ENCODE results near the gene CTPS1. TPM values are rescaled to one million over a fixed set of nuclear protein-coding genes. Genes with fewer than 3 reads are reported as not detected.

Gene CTPS1
- total RNA-seq, 1 experiment from 2014 or later: 66.4 TPM

DNA sequence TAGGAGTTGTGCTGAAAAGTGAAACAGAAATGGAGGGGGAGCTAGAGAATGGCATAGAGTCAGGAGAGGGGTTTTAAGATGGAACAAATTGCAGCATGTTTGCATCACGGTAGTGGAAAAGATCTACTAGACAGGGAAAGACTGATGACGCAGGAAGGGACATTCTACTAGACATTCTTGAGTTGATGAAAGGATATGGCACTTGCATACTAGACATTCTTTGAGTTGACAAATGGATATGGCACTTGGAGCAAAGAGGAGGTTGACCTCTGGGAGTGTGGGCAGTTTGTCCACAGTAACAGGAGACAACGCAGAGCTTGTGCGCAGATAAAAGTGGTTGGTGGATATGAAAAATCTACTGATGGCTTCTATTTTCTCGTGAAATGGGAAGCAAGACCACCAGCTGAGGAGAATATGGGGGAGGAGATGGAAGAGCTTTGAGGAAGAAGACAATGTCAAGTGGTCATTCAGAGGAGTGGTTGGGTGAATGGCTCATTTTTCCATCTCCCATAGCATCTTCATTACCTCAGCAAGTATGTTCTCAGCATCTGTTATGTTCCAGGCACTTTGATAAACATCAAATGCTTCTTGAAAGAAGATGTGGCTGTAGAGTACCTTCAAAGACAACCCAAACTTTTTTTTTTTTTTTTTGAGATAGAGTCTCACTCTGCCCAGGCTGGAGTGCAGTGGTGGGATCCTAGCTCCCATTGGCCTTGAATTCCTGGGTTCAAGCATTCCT is 2.4 kb upstream of the CTPS1 start:
- Histone ChIP-seq H3K27me3 (ENCODE audit: insufficient read depth, low read length) (no peaks in the 10 kb centered on the region), H3K27ac (ENCODE audit: low read depth, low read length) (no peak overlapping the region), H3K9me3 (ENCODE audit: control insufficient read depth in 1 of 2, insufficient read depth in 1 of 2, low read depth in 1 of 2, low read length in 2 of 2) (no peaks in the 10 kb centered on the region), H3K4me3 (replicated peaks in 1 of 2; ENCODE audit: low read depth in 1 of 2, low read length in 2 of 2) (no peak overlapping the region), H3K79me2 (ENCODE audit: insufficient read depth, low read length) (peaks cover 22% of the 10 kb centered on the region), H3K4me2 (ENCODE audit: low read length) (0 out of 2 replicates have a peak overlapping the region, but pooled peaks have one; percentile 7), H3K9me2 (ENCODE audit: insufficient read depth) (no peaks in the 10 kb centered on the region), H3K9ac (ENCODE audit: low read length) (no peak overlapping the region), H2AFZ (ENCODE audit: low read depth, low read length, poor library complexity, severe bottlenecking) (no peak overlapping the region), H3K4me1 (ENCODE audit: control insufficient read depth in 1 of 2, insufficient read depth in 2 of 2, low read length in 2 of 2) (peaks cover 7 to 45% of the 10 kb centered on the region in 2 experiments; a peak in 3 of 4 replicates), H3K36me3 (ENCODE audit: control insufficient read depth in 1 of 2, insufficient read depth in 2 of 2, low read length in 2 of 2) (no peaks in the 10 kb centered on the region; a peak in 1 of 4 replicates), H4K20me1 (ENCODE audit: insufficient read depth) (peaks cover 3% of the 10 kb centered on the region; the same call in 1 of the 2 replicates)
- ChIA-PET CTCF (no interaction called here), POLR2A (no interaction called here), RAD21 (ENCODE audit: low non-redundant PET in 1 of 2, low total read pairs in 2 of 2, uncharacterized antibody in 2 of 2, unreplicated experiment in 2 of 2) (no interaction called here)
- intact Hi-C loops (cut with micrococcal nuclease): no loop called here
- TF ChIP-seq YY1 (IDR thresholded peaks at IDR 0.05; ENCODE audit: extremely low read depth, insufficient replicate concordance, low read depth, low read length): no peak
- TF ChIP-seq, protein P1, sequence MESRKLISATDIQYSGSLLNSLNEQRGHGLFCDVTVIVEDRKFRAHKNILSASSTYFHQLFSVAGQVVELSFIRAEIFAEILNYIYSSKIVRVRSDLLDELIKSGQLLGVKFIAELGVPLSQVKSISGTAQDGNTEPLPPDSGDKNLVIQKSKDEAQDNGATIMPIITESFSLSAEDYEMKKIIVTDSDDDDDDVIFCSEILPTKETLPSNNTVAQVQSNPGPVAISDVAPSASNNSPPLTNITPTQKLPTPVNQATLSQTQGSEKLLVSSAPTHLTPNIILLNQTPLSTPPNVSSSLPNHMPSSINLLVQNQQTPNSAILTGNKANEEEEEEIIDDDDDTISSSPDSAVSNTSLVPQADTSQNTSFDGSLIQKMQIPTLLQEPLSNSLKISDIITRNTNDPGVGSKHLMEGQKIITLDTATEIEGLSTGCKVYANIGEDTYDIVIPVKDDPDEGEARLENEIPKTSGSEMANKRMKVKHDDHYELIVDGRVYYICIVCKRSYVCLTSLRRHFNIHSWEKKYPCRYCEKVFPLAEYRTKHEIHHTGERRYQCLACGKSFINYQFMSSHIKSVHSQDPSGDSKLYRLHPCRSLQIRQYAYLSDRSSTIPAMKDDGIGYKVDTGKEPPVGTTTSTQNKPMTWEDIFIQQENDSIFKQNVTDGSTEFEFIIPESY (IDR thresholded peaks at IDR 0.05; ENCODE audit: extremely low read depth, insufficient replicate concordance, low read length): no peak
- TF ChIP-seq, protein P2, sequence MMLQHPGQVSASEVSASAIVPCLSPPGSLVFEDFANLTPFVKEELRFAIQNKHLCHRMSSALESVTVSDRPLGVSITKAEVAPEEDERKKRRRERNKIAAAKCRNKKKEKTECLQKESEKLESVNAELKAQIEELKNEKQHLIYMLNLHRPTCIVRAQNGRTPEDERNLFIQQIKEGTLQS (IDR thresholded peaks at IDR 0.05): no peak
- TF ChIP-seq, protein P3, sequence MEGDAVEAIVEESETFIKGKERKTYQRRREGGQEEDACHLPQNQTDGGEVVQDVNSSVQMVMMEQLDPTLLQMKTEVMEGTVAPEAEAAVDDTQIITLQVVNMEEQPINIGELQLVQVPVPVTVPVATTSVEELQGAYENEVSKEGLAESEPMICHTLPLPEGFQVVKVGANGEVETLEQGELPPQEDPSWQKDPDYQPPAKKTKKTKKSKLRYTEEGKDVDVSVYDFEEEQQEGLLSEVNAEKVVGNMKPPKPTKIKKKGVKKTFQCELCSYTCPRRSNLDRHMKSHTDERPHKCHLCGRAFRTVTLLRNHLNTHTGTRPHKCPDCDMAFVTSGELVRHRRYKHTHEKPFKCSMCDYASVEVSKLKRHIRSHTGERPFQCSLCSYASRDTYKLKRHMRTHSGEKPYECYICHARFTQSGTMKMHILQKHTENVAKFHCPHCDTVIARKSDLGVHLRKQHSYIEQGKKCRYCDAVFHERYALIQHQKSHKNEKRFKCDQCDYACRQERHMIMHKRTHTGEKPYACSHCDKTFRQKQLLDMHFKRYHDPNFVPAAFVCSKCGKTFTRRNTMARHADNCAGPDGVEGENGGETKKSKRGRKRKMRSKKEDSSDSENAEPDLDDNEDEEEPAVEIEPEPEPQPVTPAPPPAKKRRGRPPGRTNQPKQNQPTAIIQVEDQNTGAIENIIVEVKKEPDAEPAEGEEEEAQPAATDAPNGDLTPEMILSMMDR (IDR thresholded peaks at IDR 0.05 in 2 of 3, conservative IDR thresholded peaks at IDR 0.05 in 1 of 3; ENCODE audit: borderline replicate concordance in 1 of 3, insufficient read depth in 1 of 3, low read depth in 2 of 3, low read length in 2 of 3): no peak
- TF ChIP-seq TCF7L2 (IDR thresholded peaks at IDR 0.05; ENCODE audit: borderline replicate concordance, extremely low read depth, insufficient read depth, insufficient read length): no peak
- TF ChIP-seq CBX3 (IDR thresholded peaks at IDR 0.05; ENCODE audit: low read depth): no peak
- TF ChIP-seq ZNF274 (IDR thresholded peaks at IDR 0.05; ENCODE audit: low read depth, low read length): no peak
- no peak for TF ChIP-seq ZFX (IDR thresholded peaks at IDR 0.05)
- TF ChIP-seq JUND (IDR thresholded peaks at IDR 0.05): no peak
- TF ChIP-seq ELF1 (IDR thresholded peaks at IDR 0.05; ENCODE audit: borderline replicate concordance, low read depth): no peak
- no peak for TF ChIP-seq SIN3A (IDR thresholded peaks at IDR 0.05; ENCODE audit: low read depth)
- no peak for TF ChIP-seq EZH2 (IDR thresholded peaks at IDR 0.05)
- no peak for TF ChIP-seq SP1 (IDR thresholded peaks at IDR 0.05; ENCODE audit: low read depth)
- TF ChIP-seq CEBPB (IDR thresholded peaks at IDR 0.05; ENCODE audit: low read depth): no peak
- TF ChIP-seq EZH2phosphoT487 (IDR thresholded peaks at IDR 0.05; ENCODE audit: borderline replicate concordance): no peak
- no peak for TF ChIP-seq POLR2A (IDR thresholded peaks at IDR 0.05; ENCODE audit: borderline replicate concordance, extremely low read depth, insufficient read depth, insufficient read length)
- TF ChIP-seq FOSL1 (IDR thresholded peaks at IDR 0.05; ENCODE audit: low read depth): no peak
- TF ChIP-seq RAD21 (IDR thresholded peaks at IDR 0.05; ENCODE audit: low read depth): no peak
- no peak for DNase-seq (ENCODE audit: low read depth, low spot score)
- BruUV-seq (replicated peaks): no TSS peak
- ATAC-seq: no peak
